KMS-11 (cell line): ENCODE results near the gene HHAT.

Experiments used
- H2AFZ ChIP-seq: fragments of 200-600 bp; sonication (generic); 2 replicates; pipeline ENCODE4 v1.6.1; 2016; ENCODE audit warnings: antibody characterized with exemption, mixed run types, low read depth
- H3K27ac ChIP-seq: fragments of 200-600 bp; sonication (generic); 2 replicates; pipeline ENCODE4 v1.6.1; 2016; ENCODE audit warnings: mild to moderate bottlenecking, mixed run types
- H3K27me3 ChIP-seq: fragments of 200-600 bp; sonication (generic); 2 replicates; pipeline ENCODE4 v1.6.1; 2017; ENCODE audit warnings: mild to moderate bottlenecking, low read depth, mixed run types, moderate library complexity; ENCODE audit not compliant: insufficient read depth
- H3K36me3 ChIP-seq: fragments of 200-600 bp; sonication (generic); 2 replicates; pipeline ENCODE4 v1.6.1; 2017; ENCODE audit warnings: mild to moderate bottlenecking, mixed run types; ENCODE audit not compliant: insufficient read depth
- H3K4me1 ChIP-seq: fragments of 200-600 bp; sonication (generic); 2 replicates; pipeline ENCODE4 v1.6.1; 2016; ENCODE audit warnings: mild to moderate bottlenecking, low read depth, mixed run types; ENCODE audit not compliant: poor library complexity, severe bottlenecking
- H3K4me2 ChIP-seq: fragments of 200-600 bp; sonication (generic); 2 replicates; pipeline ENCODE4 v1.7.0; 2016; ENCODE audit warnings: mild to moderate bottlenecking, mixed run types
- H3K4me3 ChIP-seq: fragments of 200-600 bp; sonication (generic); IDR thresholded peaks from 2 replicates; pipeline ENCODE4 v1.6.1; 2017; ENCODE audit warnings: low read depth, low read length, mixed read lengths; ENCODE audit not compliant: insufficient read depth
- H3K79me2 ChIP-seq: fragments of 200-600 bp; sonication (generic); 2 replicates; pipeline ENCODE4 v1.6.1; 2016; ENCODE audit warnings: low read depth, mixed run types; ENCODE audit not compliant: insufficient read depth
- H3K9ac ChIP-seq: fragments of 200-600 bp; sonication (generic); 2 replicates; pipeline ENCODE4 v1.6.1; 2016; ENCODE audit warnings: mild to moderate bottlenecking, mixed run types
- H4K20me1 ChIP-seq: fragments of 200-600 bp; sonication (generic); 2 replicates; pipeline ENCODE4 v1.6.1; 2016; ENCODE audit warnings: mild to moderate bottlenecking, mixed run types; ENCODE audit not compliant: insufficient read depth
- CTCF ChIP-seq: fragments of 200-600 bp; sonication (generic); conservative IDR thresholded peaks from 2 replicates; pipeline ENCODE4 v1.6.1; 2017; ENCODE audit warnings: low read depth, mild to moderate bottlenecking, antibody characterized with exemption, low read length, moderate library complexity, mixed read lengths

The HHAT gene

GRCh38 chr1:210620867-210621488 lies 292.3 kb downstream of the HHAT start:
- no peak overlapping the region for H3K4me2 ChIP-seq
- no peaks in the 10 kb centered on the region for H4K20me1 ChIP-seq
- H3K79me2 ChIP-seq: no peaks in the 10 kb centered on the region
- no peak overlapping the region for H3K27ac ChIP-seq
- H3K36me3 ChIP-seq: no peaks in the 10 kb centered on the region
- no peak overlapping the region for H3K4me3 ChIP-seq
- H3K9ac ChIP-seq: no peak overlapping the region
- no peak for TF ChIP-seq CTCF
- no peaks in the 10 kb centered on the region for H3K4me1 ChIP-seq
- no peak overlapping the region for H2AFZ ChIP-seq
- no peaks in the 10 kb centered on the region for H3K27me3 ChIP-seq

GRCh38 chr1:210621712-210622111 lies 293.0 kb downstream of the HHAT start:
- H3K36me3 ChIP-seq: no peaks in the 10 kb centered on the region
- H3K4me3 ChIP-seq: no peak overlapping the region
- H3K9ac ChIP-seq: no peak overlapping the region
- no peaks in the 10 kb centered on the region for H4K20me1 ChIP-seq
- no peaks in the 10 kb centered on the region for H3K27me3 ChIP-seq
- H3K4me2 ChIP-seq: no peak overlapping the region
- no peak for TF ChIP-seq CTCF
- no peak overlapping the region for H2AFZ ChIP-seq
- no peaks in the 10 kb centered on the region for H3K79me2 ChIP-seq
- no peaks in the 10 kb centered on the region for H3K4me1 ChIP-seq
- no peak overlapping the region for H3K27ac ChIP-seq

- no peak overlapping the region for H3K4me3 ChIP-seq
- H3K36me3 ChIP-seq: no peaks in the 10 kb centered on the region
- no peak overlapping the region for H3K27ac ChIP-seq
- H3K4me2 ChIP-seq: no peak overlapping the region
- no peaks in the 10 kb centered on the region for H3K79me2 ChIP-seq
- H2AFZ ChIP-seq: no peak overlapping the region
- H3K27me3 ChIP-seq: no peaks in the 10 kb centered on the region
- H3K9ac ChIP-seq: no peak overlapping the region
- peaks cover 7% of the 10 kb centered on the region for H3K4me1 ChIP-seq
- TF ChIP-seq CTCF: no peak
- no peaks in the 10 kb centered on the region for H4K20me1 ChIP-seq
Measured at GRCh38 chr1:210624722-210625121, 296.0 kb downstream of the HHAT start.

GRCh38 chr1:210625715-210626114 lies 297.0 kb downstream of the HHAT start:
- TF ChIP-seq CTCF: no peak
- Histone ChIP-seq H3K4me1 (peaks cover 7% of the 10 kb centered on the region), H3K27ac (no peak overlapping the region), H3K27me3 (no peaks in the 10 kb centered on the region), H3K4me2 (no peak overlapping the region), H3K9ac (no peak overlapping the region), H3K4me3 (no peak overlapping the region), H3K79me2 (no peaks in the 10 kb centered on the region), H2AFZ (no peak overlapping the region), H3K36me3 (no peaks in the 10 kb centered on the region), H4K20me1 (no peaks in the 10 kb centered on the region)
